Cardiac fibroblast (primary cell): ENCODE results near the gene FHAD1.

Experiments used
- DNase-seq, 2 donors: peaks; one replicate each; pipeline versions ENCODE4 v3.0.0 to v3.0.0-alpha.2; 2010; ENCODE audit warnings: low read depth in 2 of 2
- H3K4me3 ChIP-seq, 2 donors: replicated peaks in 1 of 2; 1 replicate in 1 of 2; 2 replicates in 1 of 2; pipeline ENCODE4 v1.5.1; 2011; ENCODE audit warnings: low read depth in 2 of 2, low read length in 2 of 2, mild to moderate bottlenecking in 2 of 2, moderate library complexity in 1 of 2
- CTCF ChIP-seq: IDR thresholded peaks from one replicate; pipeline ENCODE4 v1.5.1; 2011; ENCODE audit warnings: low read depth, mild to moderate bottlenecking, low read length, inconsistent platforms

Gene FHAD1

GRCh38 chr1:15245593-15246360 lies 1.2 kb upstream of the FHAD1 start:
- no peak for TF ChIP-seq CTCF
- DNase-seq = peak; percentile 35 to 83
- no peak overlapping the region for H3K4me3 ChIP-seq

- no peak for TF ChIP-seq CTCF
- no peak overlapping the region for H3K4me3 ChIP-seq
- DNase-seq = no peak
Observed at GRCh38 chr1:15248216-15248615, 1.2 kb downstream of the FHAD1 start.

DNA sequence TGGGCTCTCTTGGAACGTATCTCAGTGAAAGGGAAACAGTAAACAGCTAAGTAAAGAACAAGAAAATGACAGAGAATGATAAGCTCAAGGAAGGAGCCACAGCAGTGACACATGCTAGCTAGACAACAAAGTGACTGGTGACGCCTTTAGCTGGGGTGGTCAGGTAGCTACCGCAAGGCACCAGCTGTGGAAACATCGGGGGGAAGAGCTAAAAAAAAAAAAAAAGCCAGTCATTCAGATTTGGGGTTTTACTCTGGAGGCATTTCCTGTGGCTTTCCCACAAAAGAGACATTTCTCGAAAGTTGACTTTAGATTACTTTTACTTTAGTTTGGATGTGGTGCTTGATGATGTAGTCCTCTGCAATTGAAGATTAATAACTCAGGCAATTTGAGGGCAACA lies 2.1 kb downstream of the FHAD1 start:
- DNase-seq = no peak
- no peak for TF ChIP-seq CTCF
- no peak overlapping the region for H3K4me3 ChIP-seq

- no peak for TF ChIP-seq CTCF
- no peak overlapping the region for H3K4me3 ChIP-seq
- DNase-seq = no peak
Observed at GRCh38 chr1:15251857-15252835, 5.1 kb downstream of the FHAD1 start.

GRCh38 chr1:15254559-15254958 lies 7.5 kb downstream of the FHAD1 start:
- H3K4me3 ChIP-seq = no peak overlapping the region
- no peak for DNase-seq
- TF ChIP-seq CTCF = no peak

DNA sequence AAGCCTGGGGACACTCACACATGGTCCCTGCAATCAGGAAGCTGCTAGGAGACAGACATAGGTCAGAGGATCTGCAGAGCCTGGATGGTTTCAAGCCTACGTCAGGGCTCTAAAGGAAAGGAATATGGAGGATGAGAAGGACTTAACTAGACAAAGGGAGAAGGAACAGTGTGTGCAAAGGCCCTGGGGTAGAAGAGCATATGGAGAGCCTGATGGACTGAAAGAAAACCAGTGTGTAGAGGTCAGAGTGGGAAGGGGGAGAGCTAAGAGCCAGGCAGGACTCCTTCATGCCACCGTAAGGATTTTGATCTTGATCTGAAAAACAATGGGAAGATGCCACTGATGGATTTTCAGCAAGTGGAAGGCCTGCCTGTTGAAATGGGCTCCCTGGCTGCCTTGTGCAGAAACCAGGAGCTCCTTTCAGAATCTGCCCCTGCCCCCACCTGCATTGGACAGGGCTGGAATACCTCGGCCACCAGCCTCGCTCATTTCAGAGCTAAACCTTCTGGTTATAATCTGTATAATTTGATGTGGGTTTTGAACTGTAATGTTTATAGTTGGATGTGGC lies 8.6 kb downstream of the FHAD1 start:
- H3K4me3 ChIP-seq = no peak overlapping the region
- TF ChIP-seq CTCF = no peak
- no peak for DNase-seq
